GM20000 (cell line): ENCODE measurements around the gene ZNF195.

Experiments used
- DNase-seq: peaks from one replicate; pipeline ENCODE4 v3.0.0; 2012; ENCODE audit warnings: low spot score
- TF ChIP-seq, protein P1 (sequence below): IDR thresholded peaks from 2 replicates; pipeline ENCODE4 v1.5.1; 2012; ENCODE audit warnings: mild to moderate bottlenecking, control low read depth; ENCODE audit errors: extremely low read depth, missing control alignments

Gene ZNF195

DNA sequence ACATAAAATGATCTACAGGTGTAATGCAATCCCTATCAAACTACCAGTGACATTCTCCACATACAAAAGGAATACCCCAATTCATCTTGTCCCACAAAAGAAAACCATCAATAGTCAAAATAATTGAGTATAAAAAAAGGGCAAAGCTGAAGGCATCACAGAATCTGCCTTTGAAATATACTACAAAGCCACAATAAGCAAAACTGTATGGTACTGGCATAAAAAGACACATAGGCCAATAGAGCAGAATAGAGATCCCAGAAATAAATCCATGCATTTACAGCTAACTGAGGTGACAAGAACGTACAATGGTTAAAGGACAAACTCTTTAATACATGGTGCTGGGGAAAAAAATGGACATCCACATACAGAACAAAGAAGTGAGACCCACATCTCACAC is 31.8 kb downstream of the ZNF195 start:
- no peak for DNase-seq
- TF ChIP-seq, protein P1, sequence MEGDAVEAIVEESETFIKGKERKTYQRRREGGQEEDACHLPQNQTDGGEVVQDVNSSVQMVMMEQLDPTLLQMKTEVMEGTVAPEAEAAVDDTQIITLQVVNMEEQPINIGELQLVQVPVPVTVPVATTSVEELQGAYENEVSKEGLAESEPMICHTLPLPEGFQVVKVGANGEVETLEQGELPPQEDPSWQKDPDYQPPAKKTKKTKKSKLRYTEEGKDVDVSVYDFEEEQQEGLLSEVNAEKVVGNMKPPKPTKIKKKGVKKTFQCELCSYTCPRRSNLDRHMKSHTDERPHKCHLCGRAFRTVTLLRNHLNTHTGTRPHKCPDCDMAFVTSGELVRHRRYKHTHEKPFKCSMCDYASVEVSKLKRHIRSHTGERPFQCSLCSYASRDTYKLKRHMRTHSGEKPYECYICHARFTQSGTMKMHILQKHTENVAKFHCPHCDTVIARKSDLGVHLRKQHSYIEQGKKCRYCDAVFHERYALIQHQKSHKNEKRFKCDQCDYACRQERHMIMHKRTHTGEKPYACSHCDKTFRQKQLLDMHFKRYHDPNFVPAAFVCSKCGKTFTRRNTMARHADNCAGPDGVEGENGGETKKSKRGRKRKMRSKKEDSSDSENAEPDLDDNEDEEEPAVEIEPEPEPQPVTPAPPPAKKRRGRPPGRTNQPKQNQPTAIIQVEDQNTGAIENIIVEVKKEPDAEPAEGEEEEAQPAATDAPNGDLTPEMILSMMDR = no peak

DNA sequence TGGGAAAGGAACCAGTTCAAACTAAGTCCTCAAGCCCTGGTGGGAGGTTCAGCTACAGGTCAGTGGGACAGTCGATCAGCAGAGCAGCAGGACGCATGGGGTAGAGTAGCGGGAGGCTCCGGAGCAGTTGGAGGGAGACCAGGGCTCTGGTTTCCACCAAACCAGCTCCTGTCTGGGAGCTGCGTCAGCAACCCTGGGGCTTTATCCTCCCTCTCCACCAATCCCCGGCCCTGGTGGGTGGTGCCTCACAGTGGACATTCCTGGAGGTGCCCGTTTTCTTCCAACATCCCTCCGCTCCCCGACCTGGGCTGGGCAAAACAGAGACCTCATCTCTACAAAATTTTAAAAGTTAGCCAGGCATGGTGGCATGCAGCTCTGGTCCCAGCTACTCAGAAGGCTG is 32.4 kb downstream of the ZNF195 start:
- TF ChIP-seq, protein P1 = no peak
- no peak for DNase-seq

DNA sequence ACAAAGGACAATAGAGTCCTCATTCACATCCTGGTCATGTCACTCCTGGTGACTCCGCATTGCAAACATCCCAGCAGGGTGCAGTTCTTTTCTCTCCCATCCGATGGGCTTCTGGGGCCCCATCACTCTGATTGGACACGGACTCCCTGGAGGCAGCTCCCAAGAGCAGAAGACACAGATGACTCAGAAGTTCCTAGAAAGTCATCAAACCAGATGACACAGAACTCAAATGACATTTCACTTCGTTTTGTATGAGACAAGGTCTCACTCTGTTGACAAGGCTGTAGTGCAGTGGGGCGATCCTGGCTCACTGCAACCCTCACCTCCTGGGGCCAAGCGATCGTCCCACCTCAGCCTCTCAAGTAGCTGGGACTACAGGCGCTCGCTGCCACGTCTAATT is 33.2 kb downstream of the ZNF195 start:
- TF ChIP-seq, protein P1 = no peak
- no peak for DNase-seq

DNA sequence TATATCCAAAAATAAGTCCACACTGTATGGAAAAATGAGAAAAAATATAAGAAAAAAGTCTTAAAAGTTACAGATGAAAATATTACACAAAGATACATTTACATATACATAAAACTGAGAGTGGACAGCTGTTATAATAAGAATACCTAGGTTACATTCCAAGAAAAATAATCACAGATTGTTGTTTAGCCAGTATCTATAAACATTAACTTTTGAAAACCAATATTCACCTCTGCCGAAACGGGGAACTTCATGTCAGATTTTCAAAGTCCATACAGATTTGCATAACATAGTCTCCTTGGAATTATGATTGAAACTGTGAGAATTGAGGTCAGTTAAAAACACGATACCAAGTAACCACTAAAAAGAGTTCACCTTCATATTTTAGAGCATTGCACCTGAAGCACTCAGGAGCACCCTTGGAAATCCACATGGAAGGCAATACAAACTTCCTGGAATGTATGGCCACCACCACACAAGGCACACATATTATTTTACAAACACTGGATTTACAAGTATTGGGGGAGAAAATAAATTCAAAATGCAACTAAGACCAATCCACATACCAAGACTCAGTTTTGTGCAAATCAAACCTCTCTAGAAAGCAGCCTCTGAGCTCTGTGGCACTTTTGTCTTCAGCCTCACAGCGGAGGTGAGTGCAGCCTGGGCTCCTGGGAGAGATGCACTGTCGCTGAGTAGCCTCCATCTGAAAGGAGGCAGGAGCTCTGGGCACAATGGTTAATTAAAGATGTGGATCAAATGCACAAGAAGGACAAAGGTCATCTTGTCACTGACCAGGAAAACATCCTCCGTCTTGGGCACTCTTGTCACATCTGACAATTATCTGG is 34.4 kb downstream of the ZNF195 start:
- no peak for DNase-seq
- TF ChIP-seq, protein P1 = no peak

DNA sequence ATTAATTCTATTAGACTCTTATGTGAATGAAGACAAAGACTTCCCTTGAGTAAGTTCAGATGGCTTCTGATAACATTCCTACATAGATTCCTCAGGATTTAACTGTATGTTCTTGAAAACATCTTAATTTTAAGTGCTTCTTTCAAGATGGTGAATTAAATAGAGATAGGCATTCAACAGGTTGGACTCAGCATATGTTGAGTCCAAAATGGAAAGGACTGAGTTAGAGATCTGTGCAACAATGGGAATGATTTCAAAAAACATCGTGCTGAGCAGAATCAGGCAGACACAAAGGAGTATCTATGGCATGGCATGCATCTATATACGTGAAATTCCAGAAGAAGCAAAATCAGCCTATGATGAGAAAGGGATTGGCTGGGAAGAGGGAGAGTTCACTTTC is 36.2 kb downstream of the ZNF195 start:
- no peak for DNase-seq
- TF ChIP-seq, protein P1 = no peak

DNA sequence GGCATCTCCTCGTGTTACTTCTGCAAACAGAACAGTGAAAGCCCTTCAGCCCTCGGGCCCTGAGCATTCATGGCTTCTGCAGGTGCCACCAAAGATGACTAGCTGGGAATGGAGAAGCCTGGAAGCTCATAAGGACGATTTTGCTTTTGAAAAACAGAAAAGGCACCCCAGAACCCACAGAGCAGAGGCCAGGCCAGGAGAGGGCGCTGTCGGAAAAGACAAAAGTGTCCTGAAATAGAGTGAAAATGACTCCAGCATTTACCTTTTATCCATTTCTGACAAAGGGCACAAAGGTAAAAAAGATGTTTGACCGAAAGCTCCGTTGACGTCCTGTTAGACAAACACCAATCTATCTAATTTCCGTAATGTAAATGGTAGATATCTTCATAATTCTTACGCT is 37.6 kb downstream of the ZNF195 start:
- peak; percentile 55 for DNase-seq

DNA sequence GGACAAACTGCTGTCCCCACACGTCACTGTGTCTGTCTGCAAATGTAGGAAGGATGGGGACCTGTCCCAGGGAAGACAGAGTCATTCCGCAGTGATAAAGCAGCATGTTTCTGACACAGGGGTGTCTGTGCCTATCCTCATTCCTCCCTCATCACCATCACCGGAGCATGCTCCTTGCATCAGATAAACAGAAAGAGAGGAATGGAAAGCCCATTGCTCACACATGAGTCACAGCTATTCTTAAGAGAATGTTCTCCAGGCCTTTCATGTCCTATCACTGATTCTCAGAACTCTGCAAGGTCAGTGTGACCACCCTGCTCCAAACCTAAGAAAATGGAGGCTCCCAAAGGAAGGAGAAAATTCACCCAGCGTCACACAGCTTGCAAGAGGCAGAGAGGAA is 38.9 kb downstream of the ZNF195 start:
- TF ChIP-seq, protein P1 = no peak
- DNase-seq = no peak

More for the DNA sequence above, 37.6 kb downstream of the ZNF195 start:
- TF ChIP-seq, protein P1 = peak; percentile 51
